PC-3 (cell line): Measurements from ENCODE around the gene LRRC47. TPM values are rescaled to one million over a fixed set of nuclear protein-coding genes. Genes with fewer than 3 reads are reported as not detected.

Experiments used
- ATAC-seq: fragments of 200-7000 bp; cut with Tn5 transposase; 2 replicates; pipeline ENCODE4 v1.9.1; 2020; ENCODE audit warnings: mild to moderate bottlenecking, moderate library complexity
- BruUV-seq: library from RNA; stranded (reverse); fragments of 400-500 nt; replicated peaks from 2 replicates; lab custom pipeline; 2021; lab: Mats Ljungman, UMichigan
- CTCF ChIA-PET: fragments of 300-600 bp; sonication (Branson Sonifier 250); formaldehyde crosslinking; loops from one replicate; lab custom pipeline; 2022; ENCODE audit warnings: antibody characterized with exemption; lab: Charles Lee
- POLR2A ChIA-PET: fragments of 300-600 bp; sonication (Branson Sonifier 250); formaldehyde crosslinking; loops from one replicate; lab custom pipeline; 2022; ENCODE audit warnings: antibody characterized with exemption; ENCODE audit not compliant: unreplicated experiment; lab: Charles Lee
- DNase-seq: peaks from one replicate; pipeline ENCODE4 v3.0.0-alpha.2; 2015
- H2AFZ ChIP-seq: fragments of 300-600 bp; sonication (generic); 2 replicates; pipeline ENCODE4 v1.6.0; 2016; ENCODE audit warnings: antibody characterized with exemption, low read length
- H3F3A ChIP-seq: fragments of 300-600 bp; sonication (generic); one replicate; pipeline ENCODE4 v1.6.0; 2017; ENCODE audit warnings: antibody characterized with exemption, low read length, control low read depth, mild to moderate bottlenecking; ENCODE audit not compliant: unreplicated experiment
- H3K27ac ChIP-seq: fragments of 300-600 bp; sonication (generic); 2 replicates; pipeline ENCODE4 v1.5.1; 2016; ENCODE audit warnings: mild to moderate bottlenecking, low read length
- H3K27me3 ChIP-seq: fragments of 300-600 bp; sonication (generic); 2 replicates; pipeline ENCODE4 v1.6.1; 2016; ENCODE audit warnings: low read length, mixed read lengths
- H3K36me3 ChIP-seq: fragments of 300-600 bp; sonication (generic); 2 replicates; pipeline ENCODE4 v1.6.1; 2016; ENCODE audit warnings: low read depth, mixed run types, low read length, mixed read lengths
- H3K4me1 ChIP-seq: fragments of 300-600 bp; sonication (generic); 2 replicates; pipeline ENCODE4 v1.5.1; 2016; ENCODE audit warnings: low read length; ENCODE audit not compliant: insufficient read depth
- H3K4me2 ChIP-seq: fragments of 300-600 bp; sonication (generic); 2 replicates; pipeline ENCODE4 v1.6.0; 2016; ENCODE audit warnings: low read length
- H3K4me3 ChIP-seq: fragments of 300-600 bp; sonication (generic); 2 replicates; pipeline ENCODE4 v1.5.1; 2016; ENCODE audit warnings: mild to moderate bottlenecking, low read length, mixed read lengths
- H3K79me2 ChIP-seq: fragments of 300-600 bp; sonication (generic); 2 replicates; pipeline ENCODE4 v1.6.1; 2017; ENCODE audit warnings: low read length, mixed read lengths
- H3K9ac ChIP-seq: fragments of 300-600 bp; sonication (generic); 2 replicates; pipeline ENCODE4 v1.6.0; 2016; ENCODE audit warnings: mild to moderate bottlenecking, low read length
- H3K9me2 ChIP-seq: fragments of 300-600 bp; sonication (generic); replicated peaks from 2 replicates; pipeline ENCODE4 v1.6.1; 2016; ENCODE audit warnings: mixed run types, low read length, mixed read lengths
- H3K9me3 ChIP-seq: fragments of 300-600 bp; sonication (generic); 2 replicates; pipeline ENCODE4 v1.6.1; 2016; ENCODE audit warnings: low read length, mixed read lengths
- H4K20me1 ChIP-seq: fragments of 300-600 bp; sonication (generic); 2 replicates; pipeline ENCODE4 v1.6.1; 2016; ENCODE audit warnings: low read length, mixed read lengths
- CTCF ChIP-seq: fragments of 300-600 bp; sonication (generic); conservative IDR thresholded peaks from 2 replicates; pipeline ENCODE4 v1.5.1; 2017; ENCODE audit warnings: antibody characterized with exemption, low read depth, mild to moderate bottlenecking, low read length
- EZH2 ChIP-seq: fragments of 300-600 bp; sonication (generic); IDR thresholded peaks from one replicate; pipeline ENCODE4 v1.6.1; 2017; ENCODE audit warnings: antibody characterized with exemption, mild to moderate bottlenecking, low read length; ENCODE audit not compliant: unreplicated experiment
- EZH2phosphoT487 ChIP-seq: fragments of 300-600 bp; sonication (generic); IDR thresholded peaks from 2 replicates; pipeline ENCODE4 v1.6.1; 2018; ENCODE audit warnings: mild to moderate bottlenecking, antibody characterized with exemption, low read length, borderline replicate concordance
- intact Hi-C: fragments of 100-400 bp; cut with micrococcal nuclease; formaldehyde crosslinking; loops from 2 replicates; pipeline ENCODE4 v1.9.0; 2023
- total RNA-seq: library from RNA; depleted of rRNA; stranded (reverse); fragments of >200 nt; gene quantifications from 2 replicates; pipeline ENCODE4 v1.2.3, GENCODE V29; 2014

The LRRC47 gene
- total RNA-seq, 1 experiment from 2014 or later: 77.4 TPM

GRCh38 chr1:3817821-3818597, 21.7 kb upstream of the LRRC47 start:
- Histone ChIP-seq H3K4me2 (no peak overlapping the region), H4K20me1 (no peaks in the 10 kb centered on the region), H3K79me2 (no peaks in the 10 kb centered on the region), H3K4me1 (no peaks in the 10 kb centered on the region), H3K27ac (no peak overlapping the region), H2AFZ (no peak overlapping the region), H3K36me3 (peaks cover 14% of the 10 kb centered on the region; the same call in 1 of the 2 replicates), H3K4me3 (no peak overlapping the region), H3K9ac (no peak overlapping the region), H3F3A (no peaks in the 10 kb centered on the region), H3K9me2 (no peaks in the 10 kb centered on the region), H3K9me3 (no peaks in the 10 kb centered on the region), H3K27me3 (no peaks in the 10 kb centered on the region)
- ChIA-PET CTCF (no interaction called here), POLR2A (no interaction called here)
- DNase-seq (no peak), ATAC-seq (no peak)
- no TSS peak for BruUV-seq
- intact Hi-C loops: no loop called here
- TF ChIP-seq EZH2: no peak
- TF ChIP-seq EZH2phosphoT487: no peak
- TF ChIP-seq CTCF: no peak

DNA sequence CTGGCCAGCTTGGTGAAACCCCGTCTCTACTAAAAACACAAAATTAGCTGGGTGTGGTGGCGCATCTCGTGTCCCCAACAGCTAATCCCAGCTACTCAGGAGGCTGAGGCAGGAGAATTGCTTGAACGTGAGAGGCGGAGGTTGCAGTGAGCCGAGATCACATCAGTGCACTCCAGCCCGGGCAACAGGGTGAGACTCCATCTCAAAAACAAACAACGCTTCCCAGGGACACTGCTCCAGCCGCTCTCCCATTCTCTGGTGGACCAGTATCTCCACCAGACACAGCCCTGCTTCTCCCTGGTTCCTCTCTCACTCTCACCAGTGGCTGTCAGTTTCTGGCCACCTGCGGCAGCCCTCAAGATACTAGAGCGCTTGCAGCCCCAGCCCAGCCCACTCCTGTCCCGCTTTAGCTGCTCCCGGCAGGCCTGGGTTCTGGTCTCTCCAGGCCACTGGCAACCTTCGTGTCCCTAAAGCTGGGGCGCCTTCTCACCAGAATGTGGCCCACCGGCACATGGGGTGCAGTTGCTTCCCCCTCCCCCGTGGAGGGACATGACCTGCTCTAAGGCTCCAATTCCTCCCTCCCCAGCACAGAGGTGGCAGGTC, 20.9 kb upstream of the LRRC47 start:
- H2AFZ ChIP-seq: no peak overlapping the region
- DNase-seq (no peak), ATAC-seq (no peak)
- no peaks in the 10 kb centered on the region for H3K27me3 ChIP-seq
- H3K4me1 ChIP-seq: no peaks in the 10 kb centered on the region
- H3K4me2 ChIP-seq: no peak overlapping the region
- no peak overlapping the region for H3K4me3 ChIP-seq
- H3K9me3 ChIP-seq: no peaks in the 10 kb centered on the region
- H3K79me2 ChIP-seq: no peaks in the 10 kb centered on the region
- peaks cover 8% of the 10 kb centered on the region; the same call in 1 of the 2 replicates for H3K36me3 ChIP-seq
- no TSS peak for BruUV-seq
- no peaks in the 10 kb centered on the region for H4K20me1 ChIP-seq
- POLR2A ChIA-PET: no interaction called here
- H3K9ac ChIP-seq: no peak overlapping the region
- H3K9me2 ChIP-seq: no peaks in the 10 kb centered on the region
- CTCF ChIA-PET: no interaction called here
- no peak for TF ChIP-seq EZH2phosphoT487
- TF ChIP-seq EZH2: no peak
- TF ChIP-seq CTCF: no peak
- no peaks in the 10 kb centered on the region for H3F3A ChIP-seq
- intact Hi-C loops: no loop called here
- no peak overlapping the region for H3K27ac ChIP-seq
